ENCODE data around the gene CASP2. TPM values are rescaled to one million over a fixed set of nuclear protein-coding genes. Genes with fewer than 3 reads are reported as not detected.

The CASP2 gene
- polyA plus RNA-seq, 1 donor (not counting 4 experiments of a cell fraction or from before 2014, with no cell fraction given): 12.8 TPM

DNA sequence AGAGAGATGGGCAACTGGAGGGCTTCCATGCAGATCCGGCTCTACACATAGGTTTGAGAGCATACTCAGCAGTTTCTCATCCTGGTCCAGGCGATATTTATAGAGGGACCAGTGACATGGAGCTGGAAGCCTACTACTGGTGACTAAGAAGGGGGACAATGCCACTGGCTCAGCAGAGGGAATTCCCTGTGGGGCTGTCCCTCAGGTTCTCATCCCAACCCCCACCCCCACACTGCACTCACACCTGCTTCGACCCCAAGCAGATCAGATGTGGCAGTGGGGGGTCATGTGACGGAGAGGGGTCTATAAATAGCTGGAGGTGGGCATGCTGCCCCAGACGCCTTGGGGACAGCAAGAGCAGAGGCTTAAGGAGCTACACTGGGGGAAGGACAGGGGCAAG is 27.6 kb downstream of the CASP2 start, which contains the start of gene CLCN1:
TSS of gene CLCN1 (plus strand) at position 336 of the 400 bp plus-strand sequence. CDS start 102 bp downstream, outside the sequence.
- Histone ChIP-seq H3K9me1 (ENCODE audit: control insufficient read depth, extremely low read depth, insufficient read depth, low read length) (no peaks in the 10 kb centered on the region), H2AFZ (ENCODE audit: control insufficient read depth, low read length) (no peak within 1 kb of the TSS), H3K27ac (ENCODE audit: control insufficient read depth, insufficient read depth, low read length) (no peak within 1 kb of the TSS), H3K79me2 (ENCODE audit: control insufficient read depth, insufficient read depth, low read length) (no peaks in the 10 kb centered on the region), H3K27me3 (ENCODE audit: control insufficient read depth, extremely low read depth, insufficient read depth, low read length) (no peaks in the 10 kb centered on the region), H3K4me1 (ENCODE audit: control insufficient read depth, extremely low read depth, insufficient read depth, low read length) (peaks cover 13% of the 10 kb centered on the region), H3K9ac (ENCODE audit: control insufficient read depth, extremely low read depth, insufficient read depth, low read length) (no peak within 1 kb of the TSS), H4K20me1 (ENCODE audit: control insufficient read depth, extremely low read depth, insufficient read depth, low read length) (no peaks in the 10 kb centered on the region), H3K4me2 (ENCODE audit: control insufficient read depth, extremely low read depth, insufficient read depth, low read depth, low read length) (no peak within 1 kb of the TSS), H3K4me3 (ENCODE audit: control insufficient read depth in 2 of 3, extremely low read depth in 1 of 3, insufficient read depth in 2 of 3, low read depth in 1 of 3, low read length in 3 of 3) (no peak within 1 kb of the TSS), H3K9me3 (ENCODE audit: control insufficient read depth, low read depth, low read length) (no peaks in the 10 kb centered on the region), H3K36me3 (ENCODE audit: control insufficient read depth in 2 of 2, extremely low read depth in 1 of 2, insufficient read depth in 2 of 2, low read length in 2 of 2) (no peaks in the 10 kb centered on the region)
- TF ChIP-seq EZH2 (IDR thresholded peaks at IDR 0.05; ENCODE audit: low read length): no peak
- no peak for TF ChIP-seq CTCF (optimal IDR thresholded peaks at IDR 0.05 in 1 of 3, IDR thresholded peaks at IDR 0.05 in 1 of 3, conservative IDR thresholded peaks at IDR 0.05 in 1 of 3; ENCODE audit: extremely low read depth in 1 of 3, insufficient read depth in 2 of 3, low read length in 3 of 3)
- DNase-seq (ENCODE audit: low read depth, low spot score) (no peak), FAIRE-seq (no peak)
- dilution Hi-C loops (cut with MboI; ENCODE audit: extremely low pct_ligation_motif_present, low sequenced_read_pairs): no loop called here

DNA sequence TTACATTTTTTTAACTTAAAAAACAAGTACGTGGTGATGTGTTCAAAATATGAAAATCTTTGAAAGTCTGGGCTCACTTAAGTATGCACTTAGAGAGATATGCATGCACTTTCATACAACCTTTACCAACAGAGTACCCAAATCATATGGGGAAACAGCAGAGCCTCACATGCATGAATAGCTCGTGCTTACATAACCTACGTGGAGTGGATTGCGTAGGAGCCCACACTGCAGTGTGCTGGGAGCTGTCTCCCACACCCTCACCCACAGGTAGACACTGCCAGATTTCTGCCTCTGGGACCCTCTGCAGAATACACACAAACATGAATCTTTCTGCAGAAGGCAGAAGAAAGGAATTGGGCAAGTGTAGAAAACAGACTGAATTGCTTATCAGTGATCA is 28.3 kb downstream of the CASP2 start:
- Histone ChIP-seq H3K9ac (ENCODE audit: control insufficient read depth, extremely low read depth, insufficient read depth, low read length) (no peak overlapping the region), H3K4me1 (ENCODE audit: control insufficient read depth, extremely low read depth, insufficient read depth, low read length) (peaks cover 13% of the 10 kb centered on the region), H3K27ac (ENCODE audit: control insufficient read depth, insufficient read depth, low read length) (no peak overlapping the region), H3K9me3 (ENCODE audit: control insufficient read depth, low read depth, low read length) (no peaks in the 10 kb centered on the region), H3K79me2 (ENCODE audit: control insufficient read depth, insufficient read depth, low read length) (no peaks in the 10 kb centered on the region), H4K20me1 (ENCODE audit: control insufficient read depth, extremely low read depth, insufficient read depth, low read length) (no peaks in the 10 kb centered on the region), H3K36me3 (ENCODE audit: control insufficient read depth in 2 of 2, extremely low read depth in 1 of 2, insufficient read depth in 2 of 2, low read length in 2 of 2) (no peaks in the 10 kb centered on the region), H2AFZ (ENCODE audit: control insufficient read depth, low read length) (no peak overlapping the region), H3K4me2 (ENCODE audit: control insufficient read depth, extremely low read depth, insufficient read depth, low read depth, low read length) (no peak overlapping the region), H3K27me3 (ENCODE audit: control insufficient read depth, extremely low read depth, insufficient read depth, low read length) (no peaks in the 10 kb centered on the region), H3K9me1 (ENCODE audit: control insufficient read depth, extremely low read depth, insufficient read depth, low read length) (no peaks in the 10 kb centered on the region), H3K4me3 (ENCODE audit: control insufficient read depth in 2 of 3, extremely low read depth in 1 of 3, insufficient read depth in 2 of 3, low read depth in 1 of 3, low read length in 3 of 3) (no peak overlapping the region)
- TF ChIP-seq EZH2 (IDR thresholded peaks at IDR 0.05; ENCODE audit: low read length) (no peak), CTCF (optimal IDR thresholded peaks at IDR 0.05 in 1 of 3, IDR thresholded peaks at IDR 0.05 in 1 of 3, conservative IDR thresholded peaks at IDR 0.05 in 1 of 3; ENCODE audit: extremely low read depth in 1 of 3, insufficient read depth in 2 of 3, low read length in 3 of 3) (no peak)
- dilution Hi-C loops (cut with MboI; ENCODE audit: extremely low pct_ligation_motif_present, low sequenced_read_pairs): no loop called here
- no peak for FAIRE-seq
- no peak for DNase-seq (ENCODE audit: low read depth, low spot score)

All from keratinocyte (primary cell).